ENCODE results near the gene TMED8.

- TF ChIP-seq CTCF (IDR thresholded peaks at IDR 0.05; ENCODE audit: low read depth, low read length, missing input control) (no peak), RAD21 (IDR thresholded peaks at IDR 0.05) (no peak), RXRA (IDR thresholded peaks at IDR 0.05) (no peak), ATF3 (IDR thresholded peaks at IDR 0.05) (no peak), MAX (IDR thresholded peaks at IDR 0.05) (no peak), JUND (IDR thresholded peaks at IDR 0.05) (no peak), GABPA (IDR thresholded peaks at IDR 0.05 in 1 of 2, conservative IDR thresholded peaks at IDR 0.05 in 1 of 2) (no peak), SP1 (IDR thresholded peaks at IDR 0.05) (no peak), EGR1 (IDR thresholded peaks at IDR 0.05; ENCODE audit: low read depth in 2 of 2) (no peak), REST (IDR thresholded peaks at IDR 0.05) (no peak), YY1 (IDR thresholded peaks at IDR 0.05) (no peak), HNF4G (IDR thresholded peaks at IDR 0.05) (no peak)
Measured at GRCh38 chr14:77364146-77364545, 12.7 kb downstream of the TMED8 start.

All from liver (tissue), 3 donors.